K562 (cell line): Measurements from ENCODE around the gene ZSCAN26. TPM values are rescaled to one million over a fixed set of nuclear protein-coding genes. Genes with fewer than 3 reads are reported as not detected.

Experiments used
- BRD4 ChIP-seq: fragments of 200-600 bp; sonication (generic); IDR thresholded peaks from 2 replicates; pipeline ENCODE4 v1.6.1; 2017; ENCODE audit warnings: inconsistent platforms
- C11orf30 ChIP-seq: fragments of 450-650 bp; IDR thresholded peaks from 2 replicates; pipeline ENCODE4 v1.6.1; 2016; ENCODE audit warnings: low read depth, mild to moderate bottlenecking
- CBFA2T3 ChIP-seq: fragments of 450-650 bp; IDR thresholded peaks from 2 replicates; pipeline ENCODE4 v1.6.1; 2017
- CBX5 ChIP-seq: IDR thresholded peaks from 2 replicates; pipeline ENCODE4 v1.6.1; 2014; ENCODE audit warnings: low read depth, borderline replicate concordance
- CCNT2 ChIP-seq: IDR thresholded peaks from 2 replicates; pipeline ENCODE4 v1.6.1; 2011; ENCODE audit warnings: borderline replicate concordance, low read depth, mild to moderate bottlenecking, moderate library complexity, mixed read lengths, low read length; ENCODE audit not compliant: insufficient read length; ENCODE audit errors: extremely low read depth
- DMBX1 ChIP-seq: fragments of 250-450 bp; sonication (Bioruptor Pico); IDR thresholded peaks from 2 replicates; pipeline ENCODE4 v1.8.0; 2022; ENCODE audit warnings: inconsistent platforms, mild to moderate bottlenecking, moderate library complexity, borderline replicate concordance
- EP300 ChIP-seq: IDR thresholded peaks from 2 replicates; pipeline ENCODE4 v1.6.1; 2012; ENCODE audit warnings: low read length, improper control_type of control experiment
- EWSR1 ChIP-seq: fragments of 450-650 bp; IDR thresholded peaks from 2 replicates; pipeline ENCODE4 v1.6.1; 2018; ENCODE audit warnings: borderline replicate concordance, mild to moderate bottlenecking, low read depth, moderate library complexity; ENCODE audit not compliant: partially characterized antibody
- KDM2B ChIP-seq: fragments of 250-450 bp; sonication (Bioruptor Pico); IDR thresholded peaks from 2 replicates; pipeline ENCODE4 v1.8.0; 2021; ENCODE audit warnings: mild to moderate bottlenecking, moderate library complexity
- MECOM ChIP-seq: fragments of 250-450 bp; sonication (Bioruptor Pico); IDR thresholded peaks from 2 replicates; pipeline ENCODE4 v1.8.0; 2022; ENCODE audit warnings: inconsistent platforms
- MITF ChIP-seq: IDR thresholded peaks from 2 replicates; pipeline ENCODE4 v1.6.1; 2014; ENCODE audit warnings: antibody characterized with exemption
- MTA3 ChIP-seq: fragments of 450-650 bp; formaldehyde crosslinking; IDR thresholded peaks from 2 replicates; pipeline ENCODE4 v1.6.1; 2017; ENCODE audit warnings: mild to moderate bottlenecking, borderline replicate concordance
- RBM14 ChIP-seq: fragments of 200-400 bp; formaldehyde crosslinking; IDR thresholded peaks from 2 replicates; pipeline ENCODE4 v1.6.1; 2018; ENCODE audit warnings: low read depth, mild to moderate bottlenecking, low read length, moderate library complexity, borderline replicate concordance; ENCODE audit not compliant: insufficient read depth
- RFX1 ChIP-seq: fragments of 450-650 bp; IDR thresholded peaks from 2 replicates; pipeline ENCODE4 v1.6.1; 2016; ENCODE audit warnings: mild to moderate bottlenecking, moderate library complexity
- SIRT6 ChIP-seq: IDR thresholded peaks from one replicate; pipeline ENCODE4 v1.6.1; 2012; ENCODE audit warnings: low read depth, mild to moderate bottlenecking, control low read depth, inconsistent platforms, low read length, moderate library complexity
- SMARCA4 ChIP-seq: fragments of 450-650 bp; IDR thresholded peaks from 2 replicates; pipeline ENCODE4 v1.6.1; 2016
- SMARCE1 ChIP-seq: fragments of 450-650 bp; IDR thresholded peaks from 2 replicates; pipeline ENCODE4 v1.7.1; 2016; ENCODE audit warnings: mild to moderate bottlenecking
- SP1 ChIP-seq: sonication (generic); formaldehyde crosslinking; IDR thresholded peaks from 2 replicates; pipeline ENCODE4 v1.8.1; 2022; ENCODE audit warnings: mild to moderate bottlenecking, missing genetic modification reagents
- THRAP3 ChIP-seq: fragments of 450-650 bp; IDR thresholded peaks from 2 replicates; pipeline ENCODE4 v1.6.1; 2016; ENCODE audit warnings: mild to moderate bottlenecking, inconsistent platforms, borderline replicate concordance
- ZNF165 ChIP-seq: fragments of 250-450 bp; sonication (Bioruptor Pico); IDR thresholded peaks from 2 replicates; pipeline ENCODE4 v1.4.0; 2020; ENCODE audit warnings: borderline replicate concordance
- ZNF584 ChIP-seq: fragments of 200-800 bp; sonication (Bioruptor generic); IDR thresholded peaks from 2 replicates; pipeline ENCODE4 v1.6.1; 2016; ENCODE audit warnings: low read depth, mild to moderate bottlenecking, missing genetic modification characterization, missing compliant biosample characterization
- polyA plus RNA-seq, 8 experiments: library from polyadenylated mRNA; depleted of rRNA in 4 of 8; stranded (reverse) in 5 of 8; unstranded in 3 of 8; fragments of >200 nt; fragmentation: Nextera tagmentation in 2 of 8; fragmentation: Illumina TruSeq in 1 of 8; extraction: Ambion mirVana in 2 of 8; extraction: Trizol in 1 of 8; gene quantifications; 2 replicates each; pipeline versions ENCODE4 v1.2.1 to v1.2.3, GENCODE V29; 2011 to 2014; ENCODE audit warnings: inconsistent platforms in 1 of 8, missing spikeins in 1 of 8
- total RNA-seq, 7 experiments: library from RNA; depleted of rRNA in 6 of 7; stranded (reverse); fragments of >200 nt in 6 of 7; fragmentation: Illumina TruSeq in 2 of 7; extraction: Trizol in 2 of 7; gene quantifications; 2 replicates each; pipeline versions ENCODE4 v1.2.1 to v1.2.3, GENCODE V29; 2011 to 2021; ENCODE audit warnings: low replicate concordance in 1 of 7
- TF ChIP-seq, protein P1 (sequence below), 2 experiments: IDR thresholded peaks; 2 replicates each; pipeline ENCODE4 v1.6.1; 2012; ENCODE audit warnings: improper control_type of control experiment in 2 of 2, low read depth in 2 of 2, low read length in 2 of 2, borderline replicate concordance in 1 of 2
- TF ChIP-seq, protein P2 (sequence below), 3 experiments: fragments of 200-800 bp in 1 of 3; fragments of 250-450 bp in 1 of 3; fragments of 450-650 bp in 1 of 3; sonication (Bioruptor Pico) in 1 of 3; sonication (Bioruptor generic) in 1 of 3; formaldehyde crosslinking in 1 of 3; IDR thresholded peaks; 2 replicates each; pipeline versions ENCODE4 v1.6.1 to v1.8.0; 2016 to 2022; ENCODE audit warnings: mild to moderate bottlenecking in 2 of 3, missing genetic modification characterization in 2 of 3, missing compliant biosample characterization in 1 of 3, moderate library complexity in 1 of 3

ZSCAN26 gene
- total and polyA plus RNA-seq, 9 of the 15 experiments (the other 6 are each of a cell fraction or from before 2014, with no cell fraction given): 5.9 to 14.2 (median 10.5) TPM

- TF ChIP-seq CCNT2: peak; percentile 40
- TF ChIP-seq, protein P1, sequence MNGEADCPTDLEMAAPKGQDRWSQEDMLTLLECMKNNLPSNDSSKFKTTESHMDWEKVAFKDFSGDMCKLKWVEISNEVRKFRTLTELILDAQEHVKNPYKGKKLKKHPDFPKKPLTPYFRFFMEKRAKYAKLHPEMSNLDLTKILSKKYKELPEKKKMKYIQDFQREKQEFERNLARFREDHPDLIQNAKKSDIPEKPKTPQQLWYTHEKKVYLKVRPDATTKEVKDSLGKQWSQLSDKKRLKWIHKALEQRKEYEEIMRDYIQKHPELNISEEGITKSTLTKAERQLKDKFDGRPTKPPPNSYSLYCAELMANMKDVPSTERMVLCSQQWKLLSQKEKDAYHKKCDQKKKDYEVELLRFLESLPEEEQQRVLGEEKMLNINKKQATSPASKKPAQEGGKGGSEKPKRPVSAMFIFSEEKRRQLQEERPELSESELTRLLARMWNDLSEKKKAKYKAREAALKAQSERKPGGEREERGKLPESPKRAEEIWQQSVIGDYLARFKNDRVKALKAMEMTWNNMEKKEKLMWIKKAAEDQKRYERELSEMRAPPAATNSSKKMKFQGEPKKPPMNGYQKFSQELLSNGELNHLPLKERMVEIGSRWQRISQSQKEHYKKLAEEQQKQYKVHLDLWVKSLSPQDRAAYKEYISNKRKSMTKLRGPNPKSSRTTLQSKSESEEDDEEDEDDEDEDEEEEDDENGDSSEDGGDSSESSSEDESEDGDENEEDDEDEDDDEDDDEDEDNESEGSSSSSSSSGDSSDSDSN (IDR thresholded peaks at IDR 0.05; ENCODE audit: borderline replicate concordance in 1 of 2, low read depth in 2 of 2, low read length in 2 of 2): 0 out of 4 replicates have a peak, but pooled peaks of 1 of the 2 experiments have one; percentile 30
- no peak for TF ChIP-seq ZNF165
- 0 out of 2 replicates have a peak, but pooled peaks have one; percentile 53 for TF ChIP-seq MTA3
- TF ChIP-seq KDM2B: no peak
- TF ChIP-seq ZNF584: no peak
- TF ChIP-seq C11orf30: no peak
- TF ChIP-seq EP300: peak; percentile 29; the same call in 1 of the 2 replicates
- peak; percentile 58; the same call in 1 of the 2 replicates for TF ChIP-seq SMARCA4
- TF ChIP-seq RFX1: no peak
- peak; percentile 58 for TF ChIP-seq CBFA2T3
- TF ChIP-seq MITF: no peak
- TF ChIP-seq SMARCE1: peak; percentile 30; the same call in 1 of the 2 replicates
- peak; percentile 89 for TF ChIP-seq MECOM (CRISPR knock-in tag)
- no peak for TF ChIP-seq BRD4
- TF ChIP-seq CBX5: no peak
- TF ChIP-seq, protein P2, sequence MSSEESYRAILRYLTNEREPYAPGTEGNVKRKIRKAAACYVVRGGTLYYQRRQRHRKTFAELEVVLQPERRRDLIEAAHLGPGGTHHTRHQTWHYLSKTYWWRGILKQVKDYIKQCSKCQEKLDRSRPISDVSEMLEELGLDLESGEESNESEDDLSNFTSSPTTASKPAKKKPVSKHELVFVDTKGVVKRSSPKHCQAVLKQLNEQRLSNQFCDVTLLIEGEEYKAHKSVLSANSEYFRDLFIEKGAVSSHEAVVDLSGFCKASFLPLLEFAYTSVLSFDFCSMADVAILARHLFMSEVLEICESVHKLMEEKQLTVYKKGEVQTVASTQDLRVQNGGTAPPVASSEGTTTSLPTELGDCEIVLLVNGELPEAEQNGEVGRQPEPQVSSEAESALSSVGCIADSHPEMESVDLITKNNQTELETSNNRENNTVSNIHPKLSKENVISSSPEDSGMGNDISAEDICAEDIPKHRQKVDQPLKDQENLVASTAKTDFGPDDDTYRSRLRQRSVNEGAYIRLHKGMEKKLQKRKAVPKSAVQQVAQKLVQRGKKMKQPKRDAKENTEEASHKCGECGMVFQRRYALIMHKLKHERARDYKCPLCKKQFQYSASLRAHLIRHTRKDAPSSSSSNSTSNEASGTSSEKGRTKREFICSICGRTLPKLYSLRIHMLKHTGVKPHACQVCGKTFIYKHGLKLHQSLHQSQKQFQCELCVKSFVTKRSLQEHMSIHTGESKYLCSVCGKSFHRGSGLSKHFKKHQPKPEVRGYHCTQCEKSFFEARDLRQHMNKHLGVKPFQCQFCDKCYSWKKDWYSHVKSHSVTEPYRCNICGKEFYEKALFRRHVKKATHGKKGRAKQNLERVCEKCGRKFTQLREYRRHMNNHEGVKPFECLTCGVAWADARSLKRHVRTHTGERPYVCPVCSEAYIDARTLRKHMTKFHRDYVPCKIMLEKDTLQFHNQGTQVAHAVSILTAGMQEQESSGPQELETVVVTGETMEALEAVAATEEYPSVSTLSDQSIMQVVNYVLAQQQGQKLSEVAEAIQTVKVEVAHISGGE (CRISPR knock-in tag; IDR thresholded peaks at IDR 0.05): no peak
- TF ChIP-seq RBM14: no peak
- no peak for TF ChIP-seq SIRT6
- TF ChIP-seq DMBX1 (CRISPR knock-in tag): no peak
- TF ChIP-seq EWSR1: no peak
- TF ChIP-seq THRAP3: no peak
- TF ChIP-seq SP1 (CRISPR knock-in tag): no peak
Measured at GRCh38 chr6:28315628-28316027, 48.7 kb downstream of the ZSCAN26 start (continued).
